ENCODE measurements around the gene FREM2.

GRCh38 chr13:38863536-38863935 lies 176.7 kb downstream of the FREM2 start:
- TF ChIP-seq CTCF (IDR thresholded peaks at IDR 0.05) = no peak
- TF ChIP-seq POLR2A (IDR thresholded peaks at IDR 0.05) = no peak
